K562 (cell line): ENCODE data around the gene GPR32. TPM values are rescaled to one million over a fixed set of nuclear protein-coding genes. Genes with fewer than 3 reads are reported as not detected.
"Not testable (repeated sequence)": the region's sequence is repeated elsewhere in the genome, so short reads cannot be mapped to it uniquely, and the experiment has no call there.

Source experiments
- ATAC-seq: fragments of 200-7000 bp; cut with Tn5 transposase; 3 replicates; pipeline ENCODE4 v1.9.1; 2020; ENCODE audit warnings: moderate library complexity
- BruUV-seq: library from RNA; stranded (reverse); fragments of 400-500 nt; replicated peaks from 2 replicates; lab custom pipeline; 2021; lab: Mats Ljungman, UMichigan
- CTCF ChIA-PET: fragments of 300-600 bp; formaldehyde crosslinking; extraction: SDS; loops from one replicate; lab custom pipeline; 2021; ENCODE audit warnings: low intra/inter-chr PET ratio; lab: Yijun Ruan, JAX
- POLR2A ChIA-PET: fragments of 300-600, 350-650 bp; sonication (Branson Sonifier 250); formaldehyde crosslinking; extraction: SDS; loops from one replicate; lab custom pipeline; 2021; ENCODE audit warnings: antibody characterized with exemption, inconsistent platforms; lab: Yijun Ruan, JAX
- DNase-seq, 4 experiments: peaks; one replicate each; pipeline versions ENCODE4 v3.0.0 to v3.0.0-alpha.2; 2011 to 2018; ENCODE audit warnings: low spot score in 3 of 4, mixed read lengths in 3 of 4; ENCODE audit errors: extremely low read depth in 1 of 4
- FAIRE-seq: peaks from 2 replicates; lab custom pipeline; 2011; peaks lifted over from hg19 to GRCh38; lab: Jason Lieb, UNC
- H2AFZ ChIP-seq: 2 replicates; pipeline ENCODE4 v1.6.0; 2011; ENCODE audit warnings: low read depth, low read length, control low read depth, inconsistent platforms
- H3K27ac ChIP-seq: fragments of 200-600 bp; 3 replicates; pipeline ENCODE4 v1.8.0; 2011; ENCODE audit warnings: low read depth, mild to moderate bottlenecking, control low read depth, inconsistent platforms, low read length, moderate library complexity, mixed read lengths; ENCODE audit errors: extremely low read depth
- H3K27me3 ChIP-seq, 2 experiments: fragments of 300-600 bp in 1 of 2; 2 replicates in 1 of 2; 3 replicates in 1 of 2; pipeline versions ENCODE4 v1.6.0 to v1.8.0; 2011; ENCODE audit warnings: inconsistent platforms in 2 of 2, low read length in 2 of 2, mild to moderate bottlenecking in 1 of 2, mixed read lengths in 1 of 2, moderate library complexity in 1 of 2; ENCODE audit not compliant: control insufficient read depth in 2 of 2, insufficient read depth in 2 of 2
- H3K36me3 ChIP-seq: fragments of 300-600 bp; 3 replicates; pipeline ENCODE4 v1.8.0; 2011; ENCODE audit warnings: mild to moderate bottlenecking, low read length, inconsistent platforms; ENCODE audit not compliant: control insufficient read depth, insufficient read depth
- H3K4me1 ChIP-seq, 2 experiments: fragments of 200-600 bp in 1 of 2; replicated peaks in 1 of 2; 2 replicates in 1 of 2; 3 replicates in 1 of 2; pipeline versions ENCODE4 v1.5.1 to v1.8.0; 2011; ENCODE audit warnings: inconsistent platforms in 2 of 2, low read length in 2 of 2, mild to moderate bottlenecking in 1 of 2, mixed read lengths in 1 of 2, moderate library complexity in 1 of 2; ENCODE audit not compliant: control insufficient read depth in 2 of 2, insufficient read depth in 2 of 2
- H3K4me2 ChIP-seq: 2 replicates; pipeline ENCODE4 v1.6.1; 2011; ENCODE audit warnings: low read length, control low read depth, inconsistent platforms, mixed read lengths; ENCODE audit not compliant: insufficient read depth
- H3K4me3 ChIP-seq: fragments of 200-600 bp; sonication (generic), shearing (Covaris generic); 2 replicates; pipeline ENCODE4 v1.5.1; 2016; ENCODE audit warnings: control low read depth, inconsistent platforms
- H3K79me2 ChIP-seq: fragments of 200-600 bp; 3 replicates; pipeline ENCODE4 v1.8.0; 2011; ENCODE audit warnings: low read length, inconsistent platforms; ENCODE audit not compliant: control insufficient read depth, insufficient read depth
- H3K9ac ChIP-seq, 2 experiments: 2 replicates each; pipeline versions ENCODE4 v1.6.0 to v1.6.1; 2011; ENCODE audit warnings: low read depth in 2 of 2, low read length in 2 of 2, control low read depth in 1 of 2, inconsistent platforms in 1 of 2, mild to moderate bottlenecking in 1 of 2, mixed read lengths in 1 of 2; ENCODE audit not compliant: insufficient read depth in 1 of 2
- H3K9me1 ChIP-seq: one replicate; pipeline ENCODE4 v1.6.0; 2011; ENCODE audit warnings: inconsistent platforms, mild to moderate bottlenecking, low read length, moderate library complexity; ENCODE audit not compliant: control insufficient read depth, insufficient read depth
- H3K9me3 ChIP-seq: replicated peaks from 2 replicates; pipeline ENCODE4 v1.5.1; 2011; ENCODE audit warnings: low read depth, low read length, inconsistent platforms; ENCODE audit not compliant: control insufficient read depth, insufficient read depth
- H4K20me1 ChIP-seq: replicated peaks from 2 replicates; pipeline ENCODE4 v1.6.1; 2011; ENCODE audit warnings: low read length, inconsistent platforms, mixed read lengths; ENCODE audit not compliant: control insufficient read depth, insufficient read depth
- ATF1 ChIP-seq, 2 experiments: fragments of 450-650 bp in 1 of 2; IDR thresholded peaks; 2 replicates each; pipeline ENCODE4 v1.6.1; 2016; ENCODE audit warnings: missing compliant biosample characterization in 1 of 2, missing genetic modification characterization in 1 of 2
- CREM ChIP-seq: IDR thresholded peaks from 2 replicates; pipeline ENCODE4 v1.6.1; 2014; ENCODE audit warnings: antibody characterized with exemption, low read depth
- HIVEP1 ChIP-seq: fragments of 250-450 bp; sonication (Bioruptor Pico); IDR thresholded peaks from 2 replicates; pipeline ENCODE4 v1.4.0; 2020; ENCODE audit warnings: mild to moderate bottlenecking
- MEF2D ChIP-seq: conservative IDR thresholded peaks from 2 replicates; pipeline ENCODE4 v1.6.1; 2016; ENCODE audit warnings: low read depth, missing genetic modification characterization, missing compliant biosample characterization
- MTF1 ChIP-seq: fragments of 250-450 bp; sonication (Bioruptor Pico); IDR thresholded peaks from 2 replicates; pipeline ENCODE4 v1.9.0; 2021; ENCODE audit warnings: moderate library complexity, mild to moderate bottlenecking, inconsistent platforms, borderline replicate concordance
- NELFE ChIP-seq: IDR thresholded peaks from 2 replicates; pipeline ENCODE4 v1.6.1; 2011; ENCODE audit warnings: mild to moderate bottlenecking; ENCODE audit not compliant: insufficient read depth, insufficient read length
- PBX2 ChIP-seq, 2 experiments: IDR thresholded peaks in 1 of 2; conservative IDR thresholded peaks in 1 of 2; 2 replicates each; pipeline ENCODE4 v1.6.1; 2016; ENCODE audit warnings: low read depth in 2 of 2, mild to moderate bottlenecking in 1 of 2, missing compliant biosample characterization in 1 of 2, missing genetic modification characterization in 1 of 2, moderate library complexity in 1 of 2
- ZNF384 ChIP-seq: IDR thresholded peaks from 2 replicates; pipeline ENCODE4 v1.6.1; 2012; ENCODE audit warnings: low read depth, low read length, improper control_type of control experiment
- ZNF766 ChIP-seq: fragments of 200-800 bp; sonication (Bioruptor generic); conservative IDR thresholded peaks from 2 replicates; pipeline ENCODE4 v1.6.1; 2016; ENCODE audit warnings: missing genetic modification characterization, missing compliant biosample characterization
- WGBS: fragments of 100-300 bp; shearing (Covaris generic); methylation state at CpG from one replicate; pipeline ENCODE4 v1.1.6; 2016; ENCODE audit warnings: low coverage, mixed read lengths; ENCODE audit not compliant: insufficient coverage; ENCODE audit errors: missing lambda C conversion rate; 5-methylcytosine and 5-hydroxymethylcytosine counted together
- in situ Hi-C: fragments of 300-500 bp; cut with MboI; formaldehyde crosslinking; loops from 4 replicates; pipeline ENCODE4 v1.15.0; 2018; ENCODE audit warnings: inconsistent platforms, mixed read lengths
- intact Hi-C: fragments of 100-400 bp; cut with micrococcal nuclease; formaldehyde crosslinking; loops from 2 replicates; pipeline ENCODE4 v1.14.2; 2022
- polyA plus RNA-seq, 8 experiments: library from polyadenylated mRNA; depleted of rRNA in 4 of 8; stranded (reverse) in 5 of 8; unstranded in 3 of 8; fragments of >200 nt; fragmentation: Nextera tagmentation in 2 of 8; fragmentation: Illumina TruSeq in 1 of 8; extraction: Ambion mirVana in 2 of 8; extraction: Trizol in 1 of 8; gene quantifications; 2 replicates each; pipeline versions ENCODE4 v1.2.1 to v1.2.3, GENCODE V29; 2011 to 2014; ENCODE audit warnings: inconsistent platforms in 1 of 8, missing spikeins in 1 of 8
- total RNA-seq, 7 experiments: library from RNA; depleted of rRNA in 6 of 7; stranded (reverse); fragments of >200 nt in 6 of 7; fragmentation: Illumina TruSeq in 2 of 7; extraction: Trizol in 2 of 7; gene quantifications; 2 replicates each; pipeline versions ENCODE4 v1.2.1 to v1.2.3, GENCODE V29; 2011 to 2021; ENCODE audit warnings: low replicate concordance in 1 of 7
- TF ChIP-seq, protein P1 (sequence below): sonication (generic); formaldehyde crosslinking; IDR thresholded peaks from 2 replicates; pipeline ENCODE4 v1.9.0; 2022; ENCODE audit warnings: mild to moderate bottlenecking, missing genetic modification reagents
- TF ChIP-seq, protein P2 (sequence below): fragments of 450-650 bp; IDR thresholded peaks from 2 replicates; pipeline ENCODE4 v1.6.1; 2016

GPR32 gene
- total and polyA plus RNA-seq, 9 of the 15 experiments (the other 6 are each of a cell fraction or from before 2014, with no cell fraction given), result not detected

DNA sequence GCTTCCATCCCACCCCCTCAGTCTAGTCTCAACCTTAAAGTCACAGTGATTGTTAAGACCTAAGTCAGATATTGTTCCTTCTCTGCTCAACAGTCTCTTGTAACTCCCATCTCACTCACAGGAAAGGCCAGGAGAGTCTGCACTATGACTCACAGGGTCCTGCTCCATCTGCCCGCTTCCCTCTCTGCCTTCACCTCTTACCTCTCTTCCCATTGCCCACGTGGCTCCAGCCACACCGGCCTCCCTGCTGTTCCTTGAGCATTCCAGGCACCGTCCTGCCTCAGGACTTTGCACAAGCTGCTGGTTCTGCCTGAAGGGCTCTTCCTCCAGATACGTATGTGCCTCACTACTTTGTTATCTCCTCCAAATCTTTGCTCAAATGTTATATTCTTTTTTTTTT, 3.0 kb upstream of the GPR32 start:
- BruUV-seq, POLR2A ChIA-PET, H3K27me3 ChIP-seq, H3K9me1 ChIP-seq, intact Hi-C loops, H4K20me1 ChIP-seq, H3K79me2 ChIP-seq, H3K27ac ChIP-seq, DNase-seq, H3K4me3 ChIP-seq, CTCF ChIA-PET, H3K9me3 ChIP-seq, H3K36me3 ChIP-seq, in situ Hi-C loops, H3K4me2 ChIP-seq: not testable (repeated sequence)
- Histone ChIP-seq H3K4me1 (peaks cover 11 to 18% of the 10 kb centered on the region in 2 experiments), H2AFZ (peak overlapping the region; percentile 72), H3K9ac (0 out of 4 replicates have a peak overlapping the region, but pooled peaks of 1 of the 2 experiments have one; percentile 36)
- FAIRE-seq (peak; percentile 67), ATAC-seq (peak; percentile 26; the same call in 2 of the 3 replicates)
- peak; percentile 17; the same call in 1 of the 2 replicates for TF ChIP-seq ZNF384
- TF ChIP-seq HIVEP1, result 0 out of 2 replicates have a peak, but pooled peaks have one; percentile 9
- 33% methylated on average over 5 of the region's 5 CpGs for WGBS

- Histone ChIP-seq H3K4me2 (no peak overlapping the region), H3K27me3 (no peaks in the 10 kb centered on the region), H2AFZ (peak overlapping the region; percentile 72; the same call in 1 of the 2 replicates), H3K4me1 (peaks cover 12 to 18% of the 10 kb centered on the region in 2 experiments), H3K9me1 (no peaks in the 10 kb centered on the region), H4K20me1 (no peaks in the 10 kb centered on the region), H3K79me2 (no peaks in the 10 kb centered on the region), H3K4me3 (no peak overlapping the region), H3K9me3 (no peaks in the 10 kb centered on the region), H3K27ac (no peak overlapping the region), H3K36me3 (no peaks in the 10 kb centered on the region), H3K9ac (peak overlapping the region in 1 of 2 experiments; percentile 4; a peak in 1 of 4 replicates)
- ChIA-PET POLR2A (no interaction called here), CTCF (no interaction called here)
- ATAC-seq (no peak), FAIRE-seq (no peak), DNase-seq (no peak)
- BruUV-seq, result no TSS peak
- intact Hi-C loops (no loop called here), in situ Hi-C loops (no loop called here)
- 72% methylated on average over 5 of the region's 5 CpGs for WGBS
- TF ChIP-seq, protein P1, sequence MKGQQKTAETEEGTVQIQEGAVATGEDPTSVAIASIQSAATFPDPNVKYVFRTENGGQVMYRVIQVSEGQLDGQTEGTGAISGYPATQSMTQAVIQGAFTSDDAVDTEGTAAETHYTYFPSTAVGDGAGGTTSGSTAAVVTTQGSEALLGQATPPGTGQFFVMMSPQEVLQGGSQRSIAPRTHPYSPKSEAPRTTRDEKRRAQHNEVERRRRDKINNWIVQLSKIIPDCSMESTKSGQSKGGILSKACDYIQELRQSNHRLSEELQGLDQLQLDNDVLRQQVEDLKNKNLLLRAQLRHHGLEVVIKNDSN (CRISPR knock-in tag), result no peak
- TF ChIP-seq, protein P2, sequence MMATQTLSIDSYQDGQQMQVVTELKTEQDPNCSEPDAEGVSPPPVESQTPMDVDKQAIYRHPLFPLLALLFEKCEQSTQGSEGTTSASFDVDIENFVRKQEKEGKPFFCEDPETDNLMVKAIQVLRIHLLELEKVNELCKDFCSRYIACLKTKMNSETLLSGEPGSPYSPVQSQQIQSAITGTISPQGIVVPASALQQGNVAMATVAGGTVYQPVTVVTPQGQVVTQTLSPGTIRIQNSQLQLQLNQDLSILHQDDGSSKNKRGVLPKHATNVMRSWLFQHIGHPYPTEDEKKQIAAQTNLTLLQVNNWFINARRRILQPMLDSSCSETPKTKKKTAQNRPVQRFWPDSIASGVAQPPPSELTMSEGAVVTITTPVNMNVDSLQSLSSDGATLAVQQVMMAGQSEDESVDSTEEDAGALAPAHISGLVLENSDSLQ, result peak; percentile 57; the same call in 1 of the 2 replicates
- TF ChIP-seq ZNF766 (CRISPR knock-in tag), result 0 out of 2 replicates have a peak, but pooled peaks have one; percentile 33
- TF ChIP-seq NELFE, result no peak
- no peak for TF ChIP-seq ATF1 (CRISPR knock-in tag; IDR thresholded peaks at IDR 0.05)
- no peak for TF ChIP-seq ATF1 (tag; IDR thresholded peaks at IDR 0.05)
- TF ChIP-seq CREM, result no peak
- TF ChIP-seq MTF1 (CRISPR knock-in tag), result no peak
- TF ChIP-seq MEF2D (tag), result no peak
- TF ChIP-seq PBX2 (CRISPR knock-in tag; IDR thresholded peaks at IDR 0.05; ENCODE audit: low read depth), result no peak
- TF ChIP-seq PBX2 (tag; conservative IDR thresholded peaks at IDR 0.05; ENCODE audit: low read depth), result peak; percentile 71; the same call in 1 of the 2 replicates
Observed at GRCh38 chr19:50768277-50768676, 2.0 kb upstream of the GPR32 start.
